GM18502 (cell line): Measurements from ENCODE around the gene BAZ1B.
"Not testable (repeated sequence)": the region's sequence is repeated elsewhere in the genome, so short reads cannot be mapped to it uniquely, and the experiment has no call there.

ENCODE experiments used
- ATAC-seq: cut with Tn5 transposase; IDR thresholded peaks from one replicate; pipeline ENCODE4 v1.9.1; 2021; ENCODE audit warnings: mild to moderate bottlenecking; ENCODE audit not compliant: unreplicated experiment, poor library complexity

The BAZ1B gene

DNA sequence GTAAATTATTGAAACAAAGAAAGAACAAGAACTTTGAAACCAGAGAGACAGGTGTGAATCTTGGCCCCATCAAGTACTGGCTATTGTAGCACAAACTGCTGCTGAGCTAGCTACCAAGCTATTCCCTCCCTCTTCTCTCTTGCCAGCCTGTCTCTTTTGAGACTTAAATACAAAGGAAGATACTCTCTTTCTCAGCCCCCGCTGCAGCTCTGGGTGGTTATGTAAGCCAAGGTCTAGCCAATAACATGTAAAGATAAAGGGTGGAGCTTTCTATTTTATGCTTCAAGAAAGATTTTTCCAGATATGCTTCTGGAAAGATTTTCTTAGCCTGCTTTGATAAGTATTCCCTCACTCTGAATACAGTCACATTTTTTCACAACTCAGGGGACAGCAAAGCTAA is 17.2 kb downstream of the BAZ1B start:
- ATAC-seq = no peak

DNA sequence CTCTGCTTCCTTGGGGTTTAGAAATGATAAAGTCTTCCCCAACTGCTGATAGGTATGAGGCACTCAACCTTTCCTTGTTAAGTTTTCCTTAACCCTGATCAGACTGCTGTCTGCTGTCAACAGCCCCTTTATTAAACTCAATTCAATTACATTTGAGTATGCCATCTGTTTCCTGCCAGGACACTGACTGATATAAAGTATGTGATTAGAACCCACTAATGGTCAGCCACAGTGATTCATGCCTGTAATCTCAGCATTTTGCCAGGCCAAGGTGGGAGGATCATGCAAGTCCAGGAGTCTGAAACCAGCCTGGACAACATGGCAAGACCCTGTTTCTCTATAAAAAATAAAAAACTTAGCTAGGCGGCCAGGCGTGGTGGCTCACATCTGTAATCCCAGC is 18.1 kb downstream of the BAZ1B start:
- no peak for ATAC-seq

DNA sequence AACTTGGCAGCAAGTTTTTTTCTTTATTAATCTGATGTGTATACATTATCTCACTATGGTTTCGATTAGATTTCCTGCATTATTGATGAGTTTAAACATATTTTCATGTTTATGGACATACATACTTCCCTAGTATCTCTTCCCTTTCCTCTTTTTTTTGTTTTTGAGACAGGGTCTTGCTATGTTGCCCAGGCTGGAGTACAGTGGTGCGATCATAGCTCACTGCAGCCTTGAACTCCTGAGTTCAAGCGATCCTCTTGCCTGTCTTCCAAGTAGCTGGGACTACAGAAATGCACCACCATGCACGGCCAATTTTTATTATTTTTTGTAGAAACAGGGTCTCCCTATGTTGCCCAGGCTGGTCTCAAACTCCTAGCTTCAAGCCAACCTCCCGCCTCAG is 18.9 kb downstream of the BAZ1B start:
- ATAC-seq = no peak

DNA sequence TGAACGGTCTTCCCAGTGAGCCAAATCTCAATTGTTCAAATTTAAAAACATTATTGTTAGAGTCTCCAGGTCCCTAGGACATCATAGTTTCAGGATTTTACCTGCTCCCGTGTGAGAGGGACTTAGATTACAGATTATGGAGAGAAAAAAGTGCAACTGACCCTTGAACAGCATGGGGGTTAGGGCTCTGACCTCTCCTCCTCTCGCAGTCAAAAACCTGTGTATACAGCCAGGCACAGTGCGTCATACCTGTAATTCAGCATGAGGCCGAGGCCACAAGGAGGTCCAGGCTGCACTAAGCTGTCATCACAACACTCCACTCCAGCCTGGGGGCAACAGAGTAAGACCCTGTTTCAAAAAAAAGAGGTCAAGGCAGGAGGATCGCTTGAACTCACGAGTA is 25.5 kb downstream of the BAZ1B start:
- ATAC-seq = no peak

DNA sequence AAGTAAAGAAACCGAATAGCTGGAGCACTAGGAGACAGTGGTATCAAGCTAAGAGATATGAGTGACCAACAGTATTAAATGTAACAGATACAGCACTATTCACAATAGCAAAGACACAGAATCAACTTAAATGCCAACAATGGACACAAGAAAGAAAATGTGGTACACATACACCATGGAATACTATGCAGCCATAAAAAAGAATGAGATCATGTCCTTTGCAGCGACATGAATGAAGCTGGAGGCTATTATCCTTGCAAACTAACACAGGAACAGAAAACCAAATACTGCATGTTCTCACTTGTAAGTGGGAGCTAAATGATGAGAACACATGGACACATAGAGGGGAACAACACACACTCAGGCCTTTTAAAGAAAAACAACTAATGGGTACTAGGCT is 26.6 kb downstream of the BAZ1B start:
- ATAC-seq = not testable (repeated sequence)

DNA sequence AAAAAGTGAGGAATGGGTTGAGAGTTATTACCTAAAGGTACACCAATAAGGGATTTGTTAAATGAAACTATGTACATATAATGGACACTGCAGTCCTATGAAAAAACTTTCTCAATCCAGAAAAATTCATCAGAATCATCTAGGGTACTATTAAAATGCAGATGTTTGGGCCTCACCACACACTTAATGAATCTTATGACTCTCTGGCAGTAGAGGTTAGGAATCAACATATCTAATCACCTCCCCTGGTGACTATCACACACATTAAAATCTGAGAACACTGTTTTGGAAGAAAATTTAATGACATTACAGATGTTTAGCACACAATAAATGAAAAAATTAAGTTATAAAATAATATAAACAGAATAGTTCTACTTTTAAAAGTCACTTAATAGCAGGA is 32.1 kb downstream of the BAZ1B start:
- ATAC-seq = no peak

DNA sequence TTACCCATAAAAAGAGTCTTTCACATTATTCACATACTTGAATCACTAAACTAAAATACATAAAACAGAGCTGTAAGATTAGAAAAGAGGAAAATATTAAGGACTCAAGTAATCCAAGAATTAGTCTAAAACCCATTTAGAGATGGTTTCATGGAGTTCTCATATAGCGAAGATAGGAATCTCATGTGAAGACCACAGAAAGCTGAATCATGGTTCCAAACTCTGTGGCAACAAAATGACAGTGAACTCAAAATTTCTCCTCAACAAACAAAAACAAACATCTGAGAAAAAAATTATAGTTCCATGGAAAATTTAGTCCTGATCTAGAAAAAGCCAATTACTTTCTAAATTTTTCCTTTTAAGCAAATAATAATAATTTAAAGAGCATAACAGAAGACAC is 34.6 kb downstream of the BAZ1B start:
- no peak for ATAC-seq

DNA sequence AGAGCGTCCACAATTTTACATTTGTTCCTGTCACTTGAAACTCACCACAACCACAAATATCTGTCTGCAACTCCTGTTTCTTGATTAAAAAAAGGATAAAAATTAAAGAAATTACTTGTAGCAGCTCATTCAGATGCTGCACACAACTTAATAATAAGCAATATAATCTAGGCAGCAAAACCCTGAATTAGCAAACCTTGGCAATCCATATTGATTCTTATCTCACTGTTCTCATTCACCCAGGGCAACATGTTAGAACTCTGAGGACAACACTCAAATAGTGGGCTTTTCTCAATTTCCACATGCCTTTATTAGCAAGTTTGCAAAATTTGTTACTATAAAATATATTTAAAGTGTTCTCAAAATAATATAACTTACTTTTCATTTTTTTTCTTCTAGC is 38.9 kb downstream of the BAZ1B start:
- no peak for ATAC-seq

DNA sequence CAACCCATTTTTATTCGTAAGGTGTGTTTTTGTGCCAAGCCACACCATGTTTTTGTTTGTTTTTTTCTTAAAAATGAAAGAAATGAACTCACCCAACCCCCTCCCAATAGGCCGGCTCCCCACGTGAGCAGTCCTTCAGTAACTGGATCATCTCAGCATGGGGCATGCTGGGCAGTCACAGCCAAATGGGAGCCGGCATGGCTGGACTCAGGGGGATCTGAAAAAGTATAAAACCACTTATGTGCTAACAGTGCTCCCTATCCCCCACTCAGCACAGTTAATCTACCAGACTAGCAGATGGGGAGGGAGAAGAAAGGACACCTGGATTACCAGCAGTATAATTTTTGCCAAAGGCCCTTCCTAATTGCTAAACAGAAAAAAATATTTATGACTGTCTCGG is 39.3 kb downstream of the BAZ1B start:
- ATAC-seq = no peak

DNA sequence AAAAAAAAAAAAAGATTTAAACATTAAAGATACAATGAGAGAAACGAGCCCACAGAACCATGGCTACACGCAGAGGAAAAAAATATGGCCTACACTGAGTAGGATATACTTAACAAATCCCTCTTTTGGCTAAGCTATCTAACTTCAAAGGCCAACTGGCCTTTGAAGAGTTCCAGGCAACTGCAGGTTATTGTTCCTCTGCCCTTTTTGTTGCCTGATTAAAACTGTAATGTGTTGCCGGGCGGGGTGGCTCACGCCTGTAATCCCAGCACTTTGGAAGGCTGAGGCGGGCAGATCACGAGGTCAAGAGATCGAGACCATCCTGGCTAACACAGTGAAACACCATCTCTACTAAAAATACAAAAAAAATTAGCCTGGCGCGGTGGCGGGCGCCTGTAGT is 40.6 kb downstream of the BAZ1B start:
- ATAC-seq = not testable (repeated sequence)

DNA sequence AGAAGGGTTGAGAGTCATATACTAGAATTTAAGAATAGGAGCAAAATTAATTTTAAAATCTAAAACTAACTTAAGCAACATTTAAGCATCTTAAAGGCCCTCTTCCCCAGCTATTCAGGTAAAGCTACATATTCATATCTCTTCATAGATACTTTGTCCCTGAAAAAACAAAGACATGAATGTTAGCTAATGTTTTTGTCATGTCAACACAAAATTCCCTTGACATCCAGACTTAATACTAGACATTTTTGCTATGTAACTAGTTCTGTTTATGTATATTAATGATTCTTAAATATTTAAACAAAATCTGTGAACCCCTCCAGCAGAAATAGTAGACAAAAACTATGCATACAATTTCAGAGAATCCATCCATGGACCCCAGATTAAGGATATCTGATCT is 43.5 kb downstream of the BAZ1B start:
- no peak for ATAC-seq

DNA sequence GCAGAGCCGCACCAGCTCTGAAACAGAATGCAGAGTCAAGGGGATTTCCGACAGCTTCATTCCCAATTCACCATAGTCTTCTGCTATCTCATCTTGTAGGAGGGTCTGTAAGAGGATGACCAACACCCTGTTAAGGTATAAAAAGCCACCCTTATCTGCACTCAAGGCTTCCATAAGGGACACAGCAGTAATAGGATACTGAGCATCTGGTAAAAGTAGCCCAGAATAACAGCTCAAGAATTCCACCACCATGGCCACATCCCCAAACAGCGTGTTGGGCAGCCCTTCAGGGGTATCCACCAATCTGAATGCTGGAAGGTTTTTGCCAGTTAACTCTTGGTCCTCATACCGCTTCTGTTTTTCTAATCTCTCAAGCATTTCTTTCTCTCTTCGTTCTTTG is 44.7 kb downstream of the BAZ1B start:
- no peak for ATAC-seq

DNA sequence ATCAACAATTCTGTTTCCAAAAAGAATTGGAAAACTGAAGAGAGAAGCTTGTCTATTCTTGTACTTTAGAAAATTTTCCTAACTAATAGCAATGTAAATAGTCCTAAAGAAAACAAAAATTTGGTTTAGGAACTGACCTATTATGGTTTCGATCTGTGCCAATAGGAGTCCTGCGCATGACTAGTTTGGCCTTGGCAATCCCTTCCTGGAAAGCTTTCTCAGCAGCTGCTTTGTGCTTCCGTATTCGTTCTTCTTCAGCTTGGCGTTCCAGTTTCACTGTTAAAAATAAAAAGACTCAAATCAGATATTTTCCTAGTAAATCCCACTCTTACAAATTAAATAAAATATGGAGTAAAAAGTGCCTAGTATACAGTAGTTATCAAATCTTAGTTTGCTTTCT is 51.9 kb downstream of the BAZ1B start:
- ATAC-seq = no peak

DNA sequence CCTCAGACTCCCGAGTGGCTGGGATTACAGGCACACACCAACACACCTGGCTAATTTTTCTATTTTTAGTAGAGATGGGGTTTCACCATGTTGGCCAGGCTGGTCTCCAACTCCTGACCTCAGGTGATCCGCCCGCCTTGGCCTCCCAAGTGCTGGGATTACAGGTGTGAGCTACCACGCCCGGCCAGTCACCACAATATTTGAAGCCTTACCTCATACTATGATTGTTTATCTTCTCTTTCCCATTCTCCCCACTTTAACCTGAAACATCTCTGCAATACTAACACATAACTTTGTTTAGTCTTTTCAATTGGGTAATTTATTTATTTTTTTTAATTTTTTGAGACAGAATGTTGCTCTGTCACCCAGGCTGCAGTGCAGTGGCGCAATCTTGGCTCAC is 55.0 kb downstream of the BAZ1B start:
- ATAC-seq = not testable (repeated sequence)

DNA sequence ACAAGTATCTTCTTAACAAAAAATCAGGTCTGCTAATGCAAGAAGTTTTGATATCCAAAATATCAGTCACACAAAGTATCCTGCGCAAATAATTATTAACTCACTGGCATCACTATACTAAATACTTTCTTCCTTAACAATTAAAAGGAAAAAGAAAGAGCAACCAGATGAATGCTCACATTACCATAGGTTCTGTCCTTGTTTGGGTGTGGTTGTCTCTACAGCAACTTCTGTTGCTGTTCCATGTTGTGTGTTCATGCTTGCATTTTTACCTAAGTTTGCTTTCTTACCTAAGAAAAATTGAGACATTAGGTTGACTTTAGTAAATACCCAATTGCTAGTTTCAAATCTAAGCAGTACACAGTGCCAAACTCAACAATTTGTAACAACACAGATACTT is 56.0 kb downstream of the BAZ1B start:
- no peak for ATAC-seq

DNA sequence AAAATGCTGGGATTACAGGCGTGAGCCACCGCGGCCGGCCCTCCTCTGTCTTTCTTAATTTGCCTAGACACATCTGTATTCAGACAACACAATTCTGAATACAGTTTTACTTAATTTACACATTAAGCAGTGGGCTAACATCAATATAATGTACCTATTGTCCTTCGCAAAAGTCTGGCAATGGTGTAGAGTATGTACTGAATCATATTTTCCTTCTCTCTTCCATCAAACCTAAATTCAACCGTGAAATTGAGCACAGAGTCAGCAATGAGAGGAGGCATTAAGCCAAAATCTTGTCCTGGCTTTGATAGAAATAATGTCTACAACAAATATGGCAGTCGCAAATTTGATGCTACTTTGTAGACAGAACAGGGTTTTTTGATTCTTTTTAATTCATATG is 58.1 kb downstream of the BAZ1B start:
- ATAC-seq = no peak

DNA sequence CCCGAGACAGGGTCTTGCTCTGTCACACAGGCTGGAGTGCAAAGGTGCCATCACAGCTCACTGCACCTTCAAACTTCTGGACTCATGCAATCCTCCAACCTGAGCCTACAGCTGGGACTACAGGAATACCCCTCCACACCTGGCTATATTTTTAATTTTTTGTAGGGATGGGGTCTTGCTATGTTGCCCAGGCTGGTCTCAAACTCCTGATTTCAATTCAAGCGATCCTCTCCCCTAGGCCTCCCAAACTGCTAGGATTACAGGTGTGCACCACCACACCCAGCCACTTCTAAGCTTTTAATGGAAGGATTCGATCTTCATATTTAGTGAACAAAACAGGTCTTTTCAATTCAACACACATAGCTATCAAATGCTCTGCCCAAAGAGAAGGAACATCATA is 58.8 kb downstream of the BAZ1B start:
- ATAC-seq = no peak

DNA sequence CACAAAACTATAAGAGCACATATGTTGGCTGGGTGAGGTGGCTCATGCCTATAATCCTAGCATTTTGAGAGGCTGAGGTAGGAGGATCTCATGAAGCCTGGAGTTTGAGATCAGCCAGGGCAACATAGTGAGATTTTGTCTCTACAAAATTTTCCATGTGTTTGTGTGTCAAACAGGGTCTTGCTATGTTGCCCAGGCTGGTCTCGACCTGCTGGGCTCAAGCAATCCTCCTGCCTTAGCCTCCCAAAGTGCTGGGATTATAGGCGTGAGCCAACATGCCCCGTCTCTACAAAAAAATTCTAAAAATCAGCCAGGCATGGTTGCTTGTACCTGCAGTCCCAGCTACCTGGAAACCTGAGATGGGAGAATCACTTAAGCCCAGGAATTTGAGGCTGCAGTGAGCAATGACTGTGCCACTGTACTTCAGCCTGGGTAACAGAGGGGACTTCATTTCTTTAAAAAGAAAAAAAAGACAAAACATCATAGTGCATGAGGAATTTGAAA is 60.3 kb downstream of the BAZ1B start:
- ATAC-seq = no peak

DNA sequence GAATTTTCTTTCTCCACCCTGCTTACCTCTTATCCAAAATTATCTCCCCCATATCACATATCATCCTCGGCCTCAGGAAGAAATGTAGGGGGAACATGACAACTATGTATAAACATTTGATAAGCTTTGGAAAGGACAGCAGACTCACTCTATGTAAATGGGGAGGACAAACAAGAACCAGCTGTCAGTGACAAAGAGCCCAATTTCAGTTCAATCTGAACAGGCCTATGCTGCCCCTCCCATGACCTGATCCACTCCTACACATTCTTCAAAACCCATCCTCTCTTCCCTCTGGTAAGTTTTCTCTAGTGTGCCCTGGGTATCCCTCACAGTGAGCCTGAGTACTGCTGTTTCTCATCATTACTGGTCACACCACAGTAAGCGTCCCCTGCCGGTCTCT is 67.7 kb downstream of the BAZ1B start:
- no peak for ATAC-seq

DNA sequence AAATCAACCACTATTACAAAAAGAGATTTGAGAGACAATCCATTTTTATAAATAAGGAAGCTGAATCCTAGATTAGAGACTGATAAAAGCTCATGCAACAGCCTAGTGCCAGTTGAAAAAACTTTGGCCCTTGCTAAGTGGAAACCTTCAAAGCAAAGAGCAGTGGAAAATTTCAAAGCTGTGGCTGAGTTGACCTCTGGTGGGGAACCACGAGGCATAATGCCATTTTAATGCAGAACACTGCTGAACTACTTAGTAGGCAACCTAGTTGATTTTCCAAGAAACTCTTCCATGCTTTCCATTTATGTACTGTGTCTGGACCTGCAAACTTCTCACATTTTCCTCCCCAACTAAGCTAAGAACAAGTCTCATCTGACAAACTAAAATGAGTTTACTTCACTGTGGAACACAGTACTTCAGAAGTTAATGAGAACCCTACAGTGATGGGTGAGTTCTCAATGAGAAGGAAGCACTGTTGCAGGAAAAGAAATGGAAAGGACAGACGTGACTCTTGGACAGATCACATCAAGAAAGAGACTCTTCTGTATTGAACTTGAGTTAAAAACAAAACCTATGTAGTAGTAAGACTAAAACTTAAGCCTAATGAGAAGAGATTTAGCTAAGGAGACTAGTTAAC is 69.0 kb downstream of the BAZ1B start:
- no peak for ATAC-seq

DNA sequence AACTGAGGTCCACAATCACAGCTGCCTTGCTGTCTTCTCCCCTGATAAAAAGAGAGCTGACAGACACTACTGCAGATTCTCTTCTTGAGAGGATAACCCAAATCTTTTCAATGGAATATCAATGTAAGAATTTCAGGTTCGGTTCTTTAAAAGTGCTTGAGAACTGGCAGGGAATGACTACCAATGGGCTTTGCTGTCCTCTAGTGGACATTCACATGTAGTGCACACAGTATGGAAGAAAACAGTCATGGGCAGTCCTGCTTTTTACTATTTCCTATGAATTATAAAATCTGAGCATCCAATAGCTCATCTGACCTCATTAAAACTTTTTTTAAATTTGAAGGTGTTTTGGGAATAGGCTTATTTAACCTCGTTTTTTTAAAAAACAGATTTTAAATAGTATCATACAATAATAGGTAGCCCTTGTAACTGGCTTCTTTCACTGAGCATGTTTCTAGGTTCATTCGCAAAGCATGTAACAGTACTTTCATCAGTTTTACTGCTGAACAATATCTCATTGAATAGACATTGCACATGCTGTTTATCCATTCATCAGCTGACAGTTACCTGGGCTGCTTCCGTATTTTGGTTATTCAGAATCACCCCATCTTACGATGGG is 70.2 kb downstream of the BAZ1B start:
- no peak for ATAC-seq

DNA sequence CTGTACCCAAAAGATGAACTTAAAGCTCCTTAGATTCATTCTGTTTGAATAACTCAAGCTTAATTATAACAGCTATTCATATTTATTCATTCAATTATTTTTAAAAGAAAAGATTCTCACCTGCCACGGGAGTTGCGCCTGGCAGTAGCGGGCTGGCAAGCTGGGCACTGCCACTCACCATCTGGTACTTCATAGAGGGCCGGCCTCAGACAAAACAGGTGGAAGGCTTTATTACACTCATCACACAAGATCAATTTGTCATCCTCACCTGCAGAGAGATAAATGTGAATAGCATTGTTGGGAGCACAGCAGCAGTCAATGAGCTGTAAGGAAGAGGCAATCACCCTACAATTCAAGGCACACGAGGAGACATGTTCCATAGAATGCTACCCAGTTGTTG is 72.7 kb downstream of the BAZ1B start:
- no peak for ATAC-seq
